Testis (tissue), 3 donors: ENCODE measurements around the gene FYB1. TPM values are rescaled to one million over a fixed set of nuclear protein-coding genes. Genes with fewer than 3 reads are reported as not detected.

Source experiments
- DNase-seq: peaks from one replicate; pipeline ENCODE4 v3.0.0-alpha.2; 2019
- H3K27ac ChIP-seq, 2 donors: fragments of 200-600 bp; sonication (generic); one replicate each; pipeline ENCODE4 v1.5.1; 2019
- H3K27me3 ChIP-seq: fragments of 200-600 bp; sonication (generic); one replicate; pipeline ENCODE4 v1.5.1; 2019
- H3K36me3 ChIP-seq: fragments of 200-600 bp; sonication (generic); one replicate; pipeline ENCODE4 v1.5.1; 2017; ENCODE audit warnings: low read depth; ENCODE audit errors: missing control alignments
- H3K4me1 ChIP-seq: fragments of 200-600 bp; sonication (generic); one replicate; pipeline ENCODE4 v1.5.1; 2019
- H3K4me3 ChIP-seq, 2 donors: fragments of 200-600 bp; sonication (generic); one replicate each; pipeline ENCODE4 v1.5.1; 2017 to 2019
- H3K9me3 ChIP-seq: fragments of 200-600 bp; sonication (generic); one replicate; pipeline ENCODE4 v1.5.1; 2017
- CTCF ChIP-seq, 3 experiments: fragments of 450-650 bp in 2 of 3; fragments of 200-600 bp in 1 of 3; sonication (generic) in 1 of 3; IDR thresholded peaks; one replicate each; pipeline ENCODE4 v1.5.1; 2016 to 2019; ENCODE audit warnings: antibody characterized with exemption in 3 of 3, mild to moderate bottlenecking in 2 of 3, moderate library complexity in 1 of 3
- POLR2A ChIP-seq: fragments of 450-650 bp; IDR thresholded peaks from one replicate; pipeline ENCODE4 v1.6.1; 2017; ENCODE audit warnings: antibody characterized with exemption, mild to moderate bottlenecking, moderate library complexity
- WGBS, 2 donors: methylation state at CpG; one replicate each; pipeline ENCODE4 v1.1.5; 2018; 5-methylcytosine and 5-hydroxymethylcytosine counted together
- intact Hi-C: fragments of 100-400 bp; cut with DNase I; formaldehyde crosslinking; loops from one replicate; pipeline ENCODE4 v1.15.1; 2023; ENCODE audit warnings: low total_unique reads
- polyA plus RNA-seq: library from polyadenylated mRNA; stranded (reverse); fragments of 350-450 nt; fragmentation: Illumina TruSeq; extraction: RNeasy Lipid Tissue Mini Kit (QIAGEN cat#74804); gene quantifications from one replicate; pipeline ENCODE4 v1.2.3, GENCODE V29; 2014; ENCODE audit warnings: low read depth, low replicate concordance; ENCODE audit not compliant: insufficient read depth
- total RNA-seq, 2 donors: library from RNA; depleted of rRNA; stranded (reverse); fragments of >200 nt; gene quantifications; one replicate each; pipeline ENCODE4 v1.2.3, GENCODE V29; 2016

Gene FYB1
- total and polyA plus RNA-seq, 3 donors from 2014 or later = 2.5 to 8.6 (median 6.0) TPM

GRCh38 chr5:39164529-39165402 lies 54.6 kb downstream of the FYB1 start:
- TF ChIP-seq POLR2A (no peak), CTCF (IDR thresholded peaks at IDR 0.05) (no peak)
- no peaks in the 10 kb centered on the region for H3K4me1 ChIP-seq
- no peaks in the 10 kb centered on the region for H3K27me3 ChIP-seq
- H3K4me3 ChIP-seq = no peak overlapping the region
- H3K9me3 ChIP-seq = no peaks in the 10 kb centered on the region
- intact Hi-C loops = no loop called here
- no peaks in the 10 kb centered on the region for H3K36me3 ChIP-seq
- DNase-seq = no peak
- 83 to 92% methylated on average over 7 of the region's 7 CpGs for WGBS, 2 donors
- no peak overlapping the region for H3K27ac ChIP-seq

- Histone ChIP-seq H3K27me3 (no peaks in the 10 kb centered on the region), H3K4me3 (no peak overlapping the region), H3K4me1 (no peaks in the 10 kb centered on the region), H3K36me3 (no peaks in the 10 kb centered on the region), H3K27ac (no peak overlapping the region), H3K9me3 (no peaks in the 10 kb centered on the region)
- WGBS, 2 donors = 47 to 54% methylated on average over 1 of the region's 1 CpG
- no peak for TF ChIP-seq CTCF (IDR thresholded peaks at IDR 0.05)
- TF ChIP-seq POLR2A = no peak
- intact Hi-C loops = no loop called here
- DNase-seq = no peak
Observed at GRCh38 chr5:39164016-39164415, 55.3 kb downstream of the FYB1 start.

GRCh38 chr5:39161578-39161977 lies 57.8 kb downstream of the FYB1 start:
- intact Hi-C loops = no loop called here
- DNase-seq = no peak
- H3K9me3 ChIP-seq = no peaks in the 10 kb centered on the region
- H3K4me3 ChIP-seq = no peak overlapping the region
- TF ChIP-seq CTCF (IDR thresholded peaks at IDR 0.05) (no peak), POLR2A (no peak)
- no peaks in the 10 kb centered on the region for H3K36me3 ChIP-seq
- H3K4me1 ChIP-seq = no peaks in the 10 kb centered on the region
- H3K27me3 ChIP-seq = no peaks in the 10 kb centered on the region
- no peak overlapping the region for H3K27ac ChIP-seq

- H3K27me3 ChIP-seq = no peaks in the 10 kb centered on the region
- H3K27ac ChIP-seq = no peak overlapping the region
- H3K4me1 ChIP-seq = no peaks in the 10 kb centered on the region
- H3K4me3 ChIP-seq = no peak overlapping the region
- 72 to 73% methylated on average over 5 of the region's 5 CpGs for WGBS, 2 donors
- H3K9me3 ChIP-seq = no peaks in the 10 kb centered on the region
- TF ChIP-seq CTCF (IDR thresholded peaks at IDR 0.05) (no peak), POLR2A (no peak)
- intact Hi-C loops = no loop called here
- DNase-seq = no peak
- no peaks in the 10 kb centered on the region for H3K36me3 ChIP-seq
Observed at GRCh38 chr5:39160576-39161213, 58.7 kb downstream of the FYB1 start.
